ENCODE measurements around the gene UNC5C. TPM values are rescaled to one million over a fixed set of nuclear protein-coding genes. Genes with fewer than 3 reads are reported as not detected.

UNC5C gene
- total RNA-seq, 4 donors from 2014 or later, result 1.2 to 5.0 (median 3.0) TPM

- Histone ChIP-seq H3K27me3 (no peaks in the 10 kb centered on the region), H3K4me3 (no peak overlapping the region), H3K27ac (no peak overlapping the region), H3K36me3 (no peaks in the 10 kb centered on the region), H3K4me1 (peaks cover 0 to 3% (median 0%) of the 10 kb centered on the region in 4 donors), H3K9me3 (no peaks in the 10 kb centered on the region)
- WGBS, 2 donors, result 55 to 61% methylated on average over 8 of the region's 8 CpGs
- no peak for DNase-seq (ENCODE audit: low spot score in 2 of 2)
- TF ChIP-seq POLR2A (IDR thresholded peaks at IDR 0.05), result no peak
- no peak for TF ChIP-seq EP300 (IDR thresholded peaks at IDR 0.05)
- TF ChIP-seq, protein P1, sequence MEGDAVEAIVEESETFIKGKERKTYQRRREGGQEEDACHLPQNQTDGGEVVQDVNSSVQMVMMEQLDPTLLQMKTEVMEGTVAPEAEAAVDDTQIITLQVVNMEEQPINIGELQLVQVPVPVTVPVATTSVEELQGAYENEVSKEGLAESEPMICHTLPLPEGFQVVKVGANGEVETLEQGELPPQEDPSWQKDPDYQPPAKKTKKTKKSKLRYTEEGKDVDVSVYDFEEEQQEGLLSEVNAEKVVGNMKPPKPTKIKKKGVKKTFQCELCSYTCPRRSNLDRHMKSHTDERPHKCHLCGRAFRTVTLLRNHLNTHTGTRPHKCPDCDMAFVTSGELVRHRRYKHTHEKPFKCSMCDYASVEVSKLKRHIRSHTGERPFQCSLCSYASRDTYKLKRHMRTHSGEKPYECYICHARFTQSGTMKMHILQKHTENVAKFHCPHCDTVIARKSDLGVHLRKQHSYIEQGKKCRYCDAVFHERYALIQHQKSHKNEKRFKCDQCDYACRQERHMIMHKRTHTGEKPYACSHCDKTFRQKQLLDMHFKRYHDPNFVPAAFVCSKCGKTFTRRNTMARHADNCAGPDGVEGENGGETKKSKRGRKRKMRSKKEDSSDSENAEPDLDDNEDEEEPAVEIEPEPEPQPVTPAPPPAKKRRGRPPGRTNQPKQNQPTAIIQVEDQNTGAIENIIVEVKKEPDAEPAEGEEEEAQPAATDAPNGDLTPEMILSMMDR (IDR thresholded peaks at IDR 0.05), result no peak
Measured at GRCh38 chr4:95213366-95213765, 335.4 kb downstream of the UNC5C start.

GRCh38 chr4:95212692-95213091 is 336.1 kb downstream of the UNC5C start:
- WGBS, 2 donors, result 95% methylated on average over 8 of the region's 8 CpGs

DNA sequence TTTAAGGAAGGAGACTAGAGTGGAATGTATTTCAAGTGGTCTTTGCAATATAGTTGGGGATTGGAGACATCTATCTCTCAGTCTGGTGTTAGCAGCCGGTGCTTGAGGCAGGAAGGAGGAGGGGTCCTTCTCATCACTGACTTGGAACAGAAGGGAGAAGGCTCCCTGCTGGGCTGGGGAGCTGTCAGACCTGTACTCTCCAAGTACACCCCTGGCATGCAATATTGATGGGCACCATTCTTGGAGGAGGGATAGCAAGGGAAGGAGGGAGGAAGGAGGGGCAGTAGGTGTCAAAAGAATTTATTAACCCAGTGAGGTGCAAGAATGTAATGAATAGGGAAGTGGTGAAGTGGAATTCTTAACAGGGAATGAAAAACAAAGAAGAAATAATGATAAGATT is 338.8 kb downstream of the UNC5C start:
- 83 to 88% methylated on average over 1 of the region's 1 CpG for WGBS, 2 donors
- TF ChIP-seq, protein P1 (IDR thresholded peaks at IDR 0.05), result no peak
- TF ChIP-seq EP300 (IDR thresholded peaks at IDR 0.05), result no peak
- no peak for TF ChIP-seq POLR2A (IDR thresholded peaks at IDR 0.05)
- Histone ChIP-seq H3K4me1 (peaks cover 0 to 3% (median 0%) of the 10 kb centered on the region in 4 donors), H3K4me3 (no peak overlapping the region), H3K27me3 (no peaks in the 10 kb centered on the region), H3K36me3 (no peaks in the 10 kb centered on the region), H3K9me3 (no peaks in the 10 kb centered on the region), H3K27ac (no peak overlapping the region)
- no peak for DNase-seq (ENCODE audit: low spot score in 2 of 2)

More at GRCh38 chr4:95212692-95213091, 336.1 kb downstream of the UNC5C start:
- DNase-seq (ENCODE audit: low spot score in 2 of 2), result no peak
- peaks cover 0 to 3% (median 0%) of the 10 kb centered on the region in 4 donors for H3K4me1 ChIP-seq
- H3K9me3 ChIP-seq, result no peaks in the 10 kb centered on the region
- no peaks in the 10 kb centered on the region for H3K36me3 ChIP-seq
- H3K27me3 ChIP-seq, result no peaks in the 10 kb centered on the region
- H3K27ac ChIP-seq, result no peak overlapping the region
- TF ChIP-seq, protein P1 (IDR thresholded peaks at IDR 0.05), result no peak
- TF ChIP-seq POLR2A (IDR thresholded peaks at IDR 0.05) (no peak), EP300 (IDR thresholded peaks at IDR 0.05) (no peak)
- H3K4me3 ChIP-seq, result no peak overlapping the region

DNA sequence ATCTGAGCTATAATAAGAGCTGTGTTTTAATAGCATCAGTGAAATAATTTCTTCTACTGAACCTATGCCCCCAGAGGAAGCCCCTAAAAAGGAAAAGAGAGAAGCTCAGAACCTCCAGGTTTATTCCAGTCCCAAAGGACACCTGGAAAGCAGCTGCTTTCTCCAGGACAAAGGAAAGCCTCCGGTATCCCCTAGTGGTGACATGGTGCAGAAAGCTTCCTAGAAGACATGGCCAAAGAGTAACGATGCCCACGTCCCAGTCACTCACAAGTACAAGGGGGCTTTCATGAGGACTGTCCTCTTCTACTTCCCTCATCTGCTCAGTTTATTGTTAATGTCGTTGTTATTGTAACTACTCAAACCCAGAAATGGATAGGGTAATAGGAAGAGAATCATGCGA is 343.9 kb downstream of the UNC5C start:
- H3K27ac ChIP-seq, result no peak overlapping the region
- H3K4me3 ChIP-seq, result no peak overlapping the region
- H3K36me3 ChIP-seq, result no peaks in the 10 kb centered on the region
- no peaks in the 10 kb centered on the region for H3K9me3 ChIP-seq
- TF ChIP-seq, protein P1 (IDR thresholded peaks at IDR 0.05), result no peak
- TF ChIP-seq EP300 (IDR thresholded peaks at IDR 0.05) (no peak), POLR2A (IDR thresholded peaks at IDR 0.05) (no peak)
- no peaks in the 10 kb centered on the region for H3K4me1 ChIP-seq
- no peaks in the 10 kb centered on the region for H3K27me3 ChIP-seq
- no peak for DNase-seq (ENCODE audit: low spot score in 2 of 2)
- 37 to 58% methylated on average over 5 of the region's 5 CpGs for WGBS, 2 donors

DNA sequence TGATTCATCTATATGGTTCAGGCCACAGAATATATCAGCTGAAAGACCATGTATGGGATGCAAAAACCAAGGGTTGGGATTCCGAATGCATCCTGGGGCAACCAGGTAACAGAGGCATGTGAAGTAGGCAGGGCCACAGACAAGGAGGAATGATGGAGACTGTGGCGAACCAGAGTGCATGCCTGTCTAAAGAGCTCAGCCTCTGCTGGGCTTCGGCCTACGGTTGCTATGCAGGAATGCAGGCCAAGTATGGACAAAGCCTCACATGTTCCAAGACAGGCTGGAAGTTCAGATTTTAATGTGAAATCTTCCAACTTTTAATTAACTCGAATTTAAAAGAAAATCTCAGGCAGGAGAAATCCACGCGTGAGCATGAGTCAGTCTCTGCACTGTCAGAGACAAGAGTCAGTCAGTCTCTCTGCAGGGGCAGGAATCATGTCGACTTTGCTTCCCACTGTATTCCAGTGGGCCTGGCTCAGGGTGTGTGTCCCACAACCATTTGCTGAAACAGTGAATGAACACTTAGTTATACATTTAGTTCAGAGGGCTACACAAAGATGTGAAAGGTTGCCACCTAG is 344.4 kb downstream of the UNC5C start:
- TF ChIP-seq, protein P1 (IDR thresholded peaks at IDR 0.05), result no peak
- TF ChIP-seq POLR2A (IDR thresholded peaks at IDR 0.05) (no peak), EP300 (IDR thresholded peaks at IDR 0.05) (no peak)
- Histone ChIP-seq H3K4me3 (no peak overlapping the region), H3K4me1 (no peaks in the 10 kb centered on the region), H3K9me3 (no peaks in the 10 kb centered on the region), H3K27ac (no peak overlapping the region), H3K36me3 (no peaks in the 10 kb centered on the region), H3K27me3 (no peaks in the 10 kb centered on the region)
- no peak for DNase-seq (ENCODE audit: low spot score in 2 of 2)
- 68 to 74% methylated on average over 8 of the region's 8 CpGs for WGBS, 2 donors

Data from tibial nerve (tissue), 4 donors.